OCI-LY7 (cell line): ENCODE measurements around the gene SLC26A8.

ENCODE experiments used
- CTCF ChIP-seq: fragments of 200-600 bp; sonication (generic); conservative IDR thresholded peaks from 2 replicates; pipeline ENCODE4 v1.5.1; 2014; ENCODE audit warnings: mild to moderate bottlenecking, antibody characterized with exemption, low read length, moderate library complexity, mixed read lengths
- EZH2phosphoT487 ChIP-seq: fragments of 200-600 bp; sonication (generic); IDR thresholded peaks from 2 replicates; pipeline ENCODE4 v1.6.1; 2018; ENCODE audit warnings: low read depth, borderline replicate concordance, mild to moderate bottlenecking, mixed run types, antibody characterized with exemption, low read length, moderate library complexity, mixed read lengths

GRCh38 chr6:36040958-36041357 is 16.5 kb upstream of the SLC26A8 start:
- TF ChIP-seq CTCF = no peak
- TF ChIP-seq EZH2phosphoT487 = no peak
